ENCODE measurements around the gene GNPTAB. TPM values are rescaled to one million over a fixed set of nuclear protein-coding genes. Genes with fewer than 3 reads are reported as not detected.

Gene GNPTAB
- total RNA-seq, 1 experiment from 2014 or later = 21.0 TPM

Other genes with a start within 250 kb of the GNPTAB start
- not detected in 2 replicates for gene MYBPC1, start 236.0 kb downstream of the GNPTAB start, total RNA-seq (2014; rRNA removed)
- 55.3 and 56.2 TPM in 2 replicates for gene CHPT1, start 133.3 kb downstream of the GNPTAB start, total RNA-seq (2014; rRNA removed)
- not detected in 2 replicates for gene SYCP3, start 91.5 kb downstream of the GNPTAB start, total RNA-seq (2014; rRNA removed)
- 4.0 and 5.2 TPM in 2 replicates for gene DRAM1, start 46.6 kb upstream of the GNPTAB start, total RNA-seq (2014; rRNA removed)
- gene WASHC3, start 231.0 kb upstream of the GNPTAB start, total RNA-seq (2014; rRNA removed) = 24.9 and 34.4 TPM in 2 replicates

Measured in PC-3 (cell line).